ENCODE data around the gene SOCS7.

Gene SOCS7

GRCh38 chr17:38400286-38400685 lies 48.6 kb downstream of the SOCS7 start:
- no peaks in the 10 kb centered on the region for H3K9me2 ChIP-seq (replicated peaks; ENCODE audit: insufficient read depth, low read length)
- H4K20me1 ChIP-seq (ENCODE audit: insufficient read depth, low read length): no peaks in the 10 kb centered on the region
- H3K9me3 ChIP-seq (replicated peaks; ENCODE audit: insufficient read depth, low read length): no peaks in the 10 kb centered on the region
- no peak overlapping the region for H3K27ac ChIP-seq (ENCODE audit: low read length)
- no peaks in the 10 kb centered on the region for H3F3A ChIP-seq (ENCODE audit: insufficient read depth, low read length)
- H3K4me3 ChIP-seq (ENCODE audit: low read length): no peak overlapping the region
- no peaks in the 10 kb centered on the region for H3K36me3 ChIP-seq (replicated peaks; ENCODE audit: insufficient read depth, low read length)
- TF ChIP-seq EZH2 (optimal IDR thresholded peaks at IDR 0.05; ENCODE audit: low read depth, low read length) (no peak), EZH2phosphoT487 (IDR thresholded peaks at IDR 0.05; ENCODE audit: low read length) (no peak), CTCF (IDR thresholded peaks at IDR 0.05; ENCODE audit: low read length) (no peak)
- H2AFZ ChIP-seq (ENCODE audit: low read length): no peak overlapping the region
- no peak overlapping the region for H3K4me2 ChIP-seq (ENCODE audit: low read depth, low read length)
- H3K9ac ChIP-seq (ENCODE audit: low read length): no peak overlapping the region
- no peaks in the 10 kb centered on the region for H3K79me2 ChIP-seq (ENCODE audit: low read length)
- H3K4me1 ChIP-seq (ENCODE audit: low read length): no peaks in the 10 kb centered on the region
- no peak for DNase-seq
- no peaks in the 10 kb centered on the region for H3K27me3 ChIP-seq (replicated peaks; ENCODE audit: insufficient read depth, low read length)

GRCh38 chr17:38401459-38401858 lies 49.8 kb downstream of the SOCS7 start:
- no peaks in the 10 kb centered on the region for H3K36me3 ChIP-seq (replicated peaks; ENCODE audit: insufficient read depth, low read length)
- H3K4me3 ChIP-seq (ENCODE audit: low read length): no peak overlapping the region
- no peak overlapping the region for H3K4me2 ChIP-seq (ENCODE audit: low read depth, low read length)
- no peaks in the 10 kb centered on the region for H3K27me3 ChIP-seq (replicated peaks; ENCODE audit: insufficient read depth, low read length)
- H3K9ac ChIP-seq (ENCODE audit: low read length): no peak overlapping the region
- TF ChIP-seq CTCF (IDR thresholded peaks at IDR 0.05; ENCODE audit: low read length) (no peak), EZH2 (optimal IDR thresholded peaks at IDR 0.05; ENCODE audit: low read depth, low read length) (no peak), EZH2phosphoT487 (IDR thresholded peaks at IDR 0.05; ENCODE audit: low read length) (no peak)
- H3K9me2 ChIP-seq (replicated peaks; ENCODE audit: insufficient read depth, low read length): no peaks in the 10 kb centered on the region
- H4K20me1 ChIP-seq (ENCODE audit: insufficient read depth, low read length): no peaks in the 10 kb centered on the region
- H3K9me3 ChIP-seq (replicated peaks; ENCODE audit: insufficient read depth, low read length): no peaks in the 10 kb centered on the region
- H3F3A ChIP-seq (ENCODE audit: insufficient read depth, low read length): no peaks in the 10 kb centered on the region
- H2AFZ ChIP-seq (ENCODE audit: low read length): no peak overlapping the region
- no peaks in the 10 kb centered on the region for H3K79me2 ChIP-seq (ENCODE audit: low read length)
- no peak overlapping the region for H3K27ac ChIP-seq (ENCODE audit: low read length)
- no peak for DNase-seq
- no peaks in the 10 kb centered on the region for H3K4me1 ChIP-seq (ENCODE audit: low read length)

GRCh38 chr17:38402897-38403296 lies 51.3 kb downstream of the SOCS7 start:
- Histone ChIP-seq H3K36me3 (replicated peaks; ENCODE audit: insufficient read depth, low read length) (no peaks in the 10 kb centered on the region), H3K4me2 (ENCODE audit: low read depth, low read length) (no peak overlapping the region), H3K9me3 (replicated peaks; ENCODE audit: insufficient read depth, low read length) (no peaks in the 10 kb centered on the region), H3F3A (ENCODE audit: insufficient read depth, low read length) (no peaks in the 10 kb centered on the region), H3K4me1 (ENCODE audit: low read length) (no peaks in the 10 kb centered on the region), H3K9me2 (replicated peaks; ENCODE audit: insufficient read depth, low read length) (no peaks in the 10 kb centered on the region), H4K20me1 (ENCODE audit: insufficient read depth, low read length) (no peaks in the 10 kb centered on the region), H3K27me3 (replicated peaks; ENCODE audit: insufficient read depth, low read length) (no peaks in the 10 kb centered on the region), H3K9ac (ENCODE audit: low read length) (no peak overlapping the region), H3K79me2 (ENCODE audit: low read length) (no peaks in the 10 kb centered on the region), H3K4me3 (ENCODE audit: low read length) (no peak overlapping the region), H3K27ac (ENCODE audit: low read length) (no peak overlapping the region), H2AFZ (ENCODE audit: low read length) (no peak overlapping the region)
- peak; percentile 7; the same call in 1 of the 2 replicates for TF ChIP-seq CTCF (IDR thresholded peaks at IDR 0.05; ENCODE audit: low read length)
- no peak for TF ChIP-seq EZH2phosphoT487 (IDR thresholded peaks at IDR 0.05; ENCODE audit: low read length)
- no peak for DNase-seq
